Adrenal gland (tissue), 12 donors: ENCODE results near the gene INSRR. TPM values are rescaled to one million over a fixed set of nuclear protein-coding genes. Genes with fewer than 3 reads are reported as not detected.

Source experiments
- DNase-seq, 7 donors: peaks; one replicate each; pipeline ENCODE4 v3.0.0-alpha.2; 2019 to 2020
- H3K27ac ChIP-seq, 5 donors: fragments of 200-600 bp; sonication (generic) in 4 of 5; 1 replicate in 3 of 5; 2 replicates in 2 of 5; pipeline versions ENCODE4 v1.5.1 to v1.8.0; 2016 to 2020; ENCODE audit warnings: mild to moderate bottlenecking in 1 of 5
- H3K27me3 ChIP-seq: fragments of 200-600 bp; 2 replicates; pipeline ENCODE4 v1.8.0; 2021
- H3K36me3 ChIP-seq, 2 donors: fragments of 200-600 bp; replicated peaks in 1 of 2; 1 replicate in 1 of 2; 2 replicates in 1 of 2; pipeline versions ENCODE4 v1.5.1 to v1.8.0; 2018 to 2022
- H3K4me1 ChIP-seq, 2 donors: fragments of 200-600 bp; replicated peaks in 1 of 2; 1 replicate in 1 of 2; 2 replicates in 1 of 2; pipeline versions ENCODE4 v1.5.1 to v1.8.0; 2018 to 2021
- H3K4me3 ChIP-seq, 4 donors: fragments of 200-600 bp; sonication (generic) in 3 of 4; one replicate each; pipeline ENCODE4 v1.5.1; 2016 to 2018
- H3K9me3 ChIP-seq, 3 donors: fragments of 200-600 bp; sonication (generic) in 1 of 3; replicated peaks in 1 of 3; 1 replicate in 2 of 3; 2 replicates in 1 of 3; pipeline versions ENCODE4 v1.5.1 to v1.8.0; 2016 to 2021
- CTCF ChIP-seq, 6 experiments: fragments of 450-650 bp in 4 of 6; fragments of 200-600 bp in 2 of 6; sonication (generic) in 1 of 6; IDR thresholded peaks; 1 replicate in 5 of 6; 2 replicates in 1 of 6; pipeline versions ENCODE4 v1.5.1 to v1.8.0; 2016 to 2021; ENCODE audit warnings: antibody characterized with exemption in 6 of 6, mild to moderate bottlenecking in 2 of 6, moderate library complexity in 1 of 6
- POLR2A ChIP-seq, 2 donors: fragments of 450-650 bp; IDR thresholded peaks; one replicate each; pipeline ENCODE4 v1.6.1; 2017; ENCODE audit warnings: antibody characterized with exemption in 2 of 2, mild to moderate bottlenecking in 2 of 2, moderate library complexity in 1 of 2
- WGBS, 4 donors: extraction: QIAGEN DNeasy Blood & Tissue Kit in 2 of 4; methylation state at CpG; one replicate each; pipeline versions ENCODE4 v1.1.5 to v1.1.7; 2013 to 2017; 5-methylcytosine and 5-hydroxymethylcytosine counted together
- intact Hi-C, 2 donors: fragments of 100-400 bp; cut with DNase I; formaldehyde crosslinking; loops; one replicate each; pipeline versions ENCODE4 v1.14.1 to v1.15.0; 2022 to 2023
- polyA plus RNA-seq, 3 donors: library from polyadenylated mRNA; stranded (reverse); fragments of 200-250 nt in 2 of 3; fragments of 350-450 nt in 1 of 3; fragmentation: Illumina TruSeq in 1 of 3; extraction: RNeasy Lipid Tissue Mini Kit (QIAGEN cat#74804) in 1 of 3; gene quantifications; one replicate each; pipeline ENCODE4 v1.2.3, GENCODE V29; 2013 to 2014
- total RNA-seq, 9 donors: library from RNA; depleted of rRNA in 4 of 9; stranded (reverse); fragments of >200 nt in 4 of 9; fragments of 120-200 nt in 1 of 9; fragmentation: NEBNext Ultra II Directional in 1 of 9; extraction: Animal tissue kit (Norgen Biotek cat#: 25700) in 1 of 9; gene quantifications; one replicate each; pipeline versions ENCODE4 v1.1.0 to v1.2.4, GENCODE V29; 2013 to 2023
- donor health status: healthy with polysubstance abuse.
- donor health status: Bipolar disorder and iron deficiency.
- donor health status: DM: yes; HTN: yes; CAD: no.
- donor health status: DM: no; HTN: no; CAD: no.
- donor health status: DM: no; HTN: no; CAD: no.
- donor health status: DM: yes; HTN: yes; CAD: no.

The INSRR gene
- total and polyA plus RNA-seq, 12 donors, result 0.04 to 8.7 (median 0.35) TPM; not detected in 2

- peaks cover 0 to 15% of the 10 kb centered on the region in 2 donors for H3K4me1 ChIP-seq
- peaks cover 8% of the 10 kb centered on the region for H3K27me3 ChIP-seq
- TF ChIP-seq CTCF (IDR thresholded peaks at IDR 0.05) (peak; percentile 41 to 86 (median 80)), POLR2A (IDR thresholded peaks at IDR 0.05) (no peak)
- H3K27ac ChIP-seq, result no peak overlapping the region
- 38 to 45% (median 43%) methylated on average over 8 of the region's 8 CpGs for WGBS, 4 donors
- no peaks in the 10 kb centered on the region for H3K9me3 ChIP-seq
- peak; percentile 71 to 95 (median 87) for DNase-seq
- H3K36me3 ChIP-seq, result no peaks in the 10 kb centered on the region
- no peak overlapping the region for H3K4me3 ChIP-seq
- intact Hi-C loops, result loop anchor here in 1 of 2 donors (5.0 kb wide), 1 partner anchor 48 kb away; no protein-coding TSS in a partner anchor
Observed at GRCh38 chr1:156889802-156890580, 31.1 kb upstream of the INSRR start.

- 30 to 42% (median 41%) methylated on average over 5 to 6 of the region's 6 CpGs for WGBS, 4 donors
- TF ChIP-seq POLR2A (IDR thresholded peaks at IDR 0.05) (no peak), CTCF (IDR thresholded peaks at IDR 0.05) (no peak)
- intact Hi-C loops, result loop anchor here in 1 of 2 donors (5.0 kb wide), 1 partner anchor 45 kb away; no protein-coding TSS in a partner anchor
Observed at GRCh38 chr1:156887734-156888133, 28.8 kb upstream of the INSRR start.

GRCh38 chr1:156887317-156887716 is 28.4 kb upstream of the INSRR start:
- Histone ChIP-seq H3K27me3 (no peaks in the 10 kb centered on the region), H3K27ac (no peak overlapping the region), H3K4me3 (no peak overlapping the region), H3K36me3 (no peaks in the 10 kb centered on the region), H3K4me1 (peaks cover 0 to 6% of the 10 kb centered on the region in 2 donors), H3K9me3 (no peaks in the 10 kb centered on the region)
- intact Hi-C loops, result loop anchor here in 1 of 2 donors (5.0 kb wide), 1 partner anchor 45 kb away; no protein-coding TSS in a partner anchor
- TF ChIP-seq CTCF (IDR thresholded peaks at IDR 0.05) (no peak), POLR2A (IDR thresholded peaks at IDR 0.05) (no peak)
- DNase-seq, result no peak
- 5 to 40% (median 22%) methylated on average over 2 to 3 of the region's 3 CpGs for WGBS, 4 donors

More at GRCh38 chr1:156887734-156888133, 28.8 kb upstream of the INSRR start:
- no peaks in the 10 kb centered on the region for H3K27me3 ChIP-seq
- H3K36me3 ChIP-seq, result no peaks in the 10 kb centered on the region
- no peak overlapping the region for H3K27ac ChIP-seq
- no peak overlapping the region for H3K4me3 ChIP-seq
- H3K9me3 ChIP-seq, result no peaks in the 10 kb centered on the region
- peaks cover 0 to 9% of the 10 kb centered on the region in 2 donors for H3K4me1 ChIP-seq
- no peak for DNase-seq

- Histone ChIP-seq H3K27ac (no peak overlapping the region), H3K27me3 (no peaks in the 10 kb centered on the region), H3K4me3 (no peak overlapping the region), H3K4me1 (peaks cover 0 to 3% of the 10 kb centered on the region in 2 donors), H3K36me3 (no peaks in the 10 kb centered on the region), H3K9me3 (no peaks in the 10 kb centered on the region)
- TF ChIP-seq CTCF (IDR thresholded peaks at IDR 0.05) (no peak), POLR2A (IDR thresholded peaks at IDR 0.05) (no peak)
- WGBS, 4 donors, result 36 to 54% (median 42%) methylated on average over 5 to 6 of the region's 6 CpGs
- intact Hi-C loops, result loop anchor here in 1 of 2 donors (5.0 kb wide), 1 partner anchor 44 kb away; no protein-coding TSS in a partner anchor
- no peak for DNase-seq
Observed at GRCh38 chr1:156886583-156887281, 27.8 kb upstream of the INSRR start.
